SK-N-SH (cell line): ENCODE measurements around the gene RBL2. TPM values are rescaled to one million over a fixed set of nuclear protein-coding genes. Genes with fewer than 3 reads are reported as not detected.

Experiments used
- CTCF ChIA-PET: fragments of 300-600, 350-600 bp; formaldehyde crosslinking; extraction: SDS; loops from one replicate; lab custom pipeline; 2021; lab: Yijun Ruan, JAX
- POLR2A ChIA-PET: fragments of 350-600 bp; sonication (Branson Sonifier 250); formaldehyde crosslinking; extraction: SDS; loops from one replicate; lab custom pipeline; 2020; ENCODE audit warnings: antibody characterized with exemption, inconsistent platforms; lab: Yijun Ruan, JAX
- DNase-seq: peaks from one replicate; pipeline ENCODE4 v3.0.0; 2012
- H2AFZ ChIP-seq: fragments of 200-600 bp; sonication (generic); 2 replicates; pipeline ENCODE4 v1.8.1; 2016; ENCODE audit warnings: antibody characterized with exemption, mild to moderate bottlenecking, low read depth
- H3F3A ChIP-seq: fragments of 200-600 bp; sonication (generic); replicated peaks from 2 replicates; pipeline ENCODE3; 2016; ENCODE audit warnings: antibody characterized with exemption, mild to moderate bottlenecking; ENCODE audit not compliant: insufficient read depth
- H3K27ac ChIP-seq, 2 experiments: fragments of 200-500 bp in 1 of 2; fragments of 200-600 bp in 1 of 2; sonication (Bioruptor generic) in 1 of 2; sonication (generic), shearing (Covaris generic) in 1 of 2; 2 replicates each; pipeline versions ENCODE4 v1.5.1 to v1.6.1; 2014 to 2016; ENCODE audit warnings: low read depth in 2 of 2, inconsistent platforms in 1 of 2, low read length in 1 of 2, mild to moderate bottlenecking in 1 of 2, mixed read lengths in 1 of 2
- H3K27me3 ChIP-seq: fragments of 200-600 bp; sonication (generic), shearing (Covaris generic); 2 replicates; pipeline ENCODE4 v1.6.1; 2016; ENCODE audit warnings: mixed run types; ENCODE audit not compliant: insufficient read depth
- H3K36me3 ChIP-seq, 2 experiments: fragments of 200-500 bp in 1 of 2; fragments of 200-600 bp in 1 of 2; sonication (Bioruptor generic) in 1 of 2; sonication (generic) in 1 of 2; replicated peaks in 1 of 2; 2 replicates each; pipeline versions ENCODE3 to v1.5.1; 2014 to 2016; ENCODE audit warnings: low read length in 1 of 2, mild to moderate bottlenecking in 1 of 2; ENCODE audit not compliant: insufficient read depth in 2 of 2, control insufficient read depth in 1 of 2
- H3K4me1 ChIP-seq, 2 experiments: fragments of 200-500 bp in 1 of 2; fragments of 200-600 bp in 1 of 2; sonication (Bioruptor generic) in 1 of 2; sonication (generic), shearing (Covaris generic) in 1 of 2; 2 replicates each; pipeline versions ENCODE4 v1.5.1 to v1.6.1; 2014 to 2016; ENCODE audit warnings: low read depth in 1 of 2, low read length in 1 of 2, mixed run types in 1 of 2; ENCODE audit not compliant: insufficient read depth in 2 of 2, control insufficient read depth in 1 of 2
- H3K4me2 ChIP-seq: fragments of 200-600 bp; sonication (generic), shearing (Covaris generic); 2 replicates; pipeline ENCODE4 v1.6.1; 2017; ENCODE audit warnings: mixed run types
- H3K4me3 ChIP-seq, 2 experiments: fragments of 200-500 bp in 1 of 2; fragments of 200-600 bp in 1 of 2; sonication (Bioruptor generic) in 1 of 2; sonication (generic), shearing (Covaris generic) in 1 of 2; 2 replicates each; pipeline versions ENCODE4 v1.5.1 to v1.8.1; 2014 to 2016; ENCODE audit warnings: low read depth in 2 of 2, inconsistent platforms in 1 of 2, low read length in 1 of 2, mild to moderate bottlenecking in 1 of 2, mixed read lengths in 1 of 2, moderate library complexity in 1 of 2
- H3K79me2 ChIP-seq: fragments of 200-600 bp; sonication (generic); 2 replicates; pipeline ENCODE4 v1.8.1; 2017; ENCODE audit warnings: mild to moderate bottlenecking; ENCODE audit not compliant: insufficient read depth
- H3K9ac ChIP-seq: fragments of 200-600 bp; sonication (generic); 2 replicates; pipeline ENCODE4 v1.6.1; 2017; ENCODE audit warnings: mixed run types
- H3K9me2 ChIP-seq: fragments of 200-600 bp; sonication (generic); 2 replicates; pipeline ENCODE4 v1.6.1; 2017; ENCODE audit warnings: mixed run types
- H3K9me3 ChIP-seq: fragments of 200-600 bp; sonication (generic); 2 replicates; pipeline ENCODE4 v1.6.1; 2017; ENCODE audit warnings: mixed run types, mild to moderate bottlenecking, moderate library complexity
- H4K20me1 ChIP-seq: fragments of 200-600 bp; sonication (generic); 2 replicates; pipeline ENCODE4 v1.6.1; 2017; ENCODE audit warnings: mild to moderate bottlenecking, mixed run types; ENCODE audit not compliant: insufficient read depth
- EP300 ChIP-seq, 2 experiments: IDR thresholded peaks; 2 replicates each; pipeline versions ENCODE4 v1.4.0 to v1.6.1; 2012; ENCODE audit warnings: borderline replicate concordance in 1 of 2, low read depth in 1 of 2, low read length in 1 of 2
- GABPA ChIP-seq: IDR thresholded peaks from 2 replicates; pipeline ENCODE4 v1.4.0; 2012; ENCODE audit warnings: low read depth, mild to moderate bottlenecking
- GATA2 ChIP-seq: sonication (generic); formaldehyde crosslinking; IDR thresholded peaks from 2 replicates; pipeline ENCODE4 v1.5.0; 2020; ENCODE audit warnings: mild to moderate bottlenecking, missing genetic modification reagents
- MEF2A ChIP-seq: IDR thresholded peaks from 2 replicates; pipeline ENCODE4 v1.4.0; 2012; ENCODE audit warnings: low read depth, borderline replicate concordance
- NFIC ChIP-seq: IDR thresholded peaks from 2 replicates; pipeline ENCODE4 v1.4.0; 2012; ENCODE audit warnings: borderline replicate concordance
- POLR2AphosphoS5 ChIP-seq: IDR thresholded peaks from 2 replicates; pipeline ENCODE4 v1.6.1; 2012; ENCODE audit warnings: low read depth, low read length
- RAD21 ChIP-seq: IDR thresholded peaks from 2 replicates; pipeline ENCODE4 v1.6.1; 2012; ENCODE audit warnings: mild to moderate bottlenecking, low read length
- SIN3A ChIP-seq: IDR thresholded peaks from 2 replicates; pipeline ENCODE4 v1.6.1; 2012; ENCODE audit warnings: low read depth, mild to moderate bottlenecking, low read length, moderate library complexity, borderline replicate concordance
- USF2 ChIP-seq: fragments of 150-350 bp; IDR thresholded peaks from 2 replicates; pipeline ENCODE4 v1.6.1; 2017; ENCODE audit warnings: antibody characterized with exemption, low read length, low read depth, borderline replicate concordance
- WGBS: methylation state at CpG from one replicate; pipeline ENCODE4 v1.1.6; 2017; ENCODE audit warnings: low lambda C conversion rate; 5-methylcytosine and 5-hydroxymethylcytosine counted together
- polyA plus RNA-seq, 3 experiments: library from polyadenylated mRNA; depleted of rRNA; stranded (reverse); fragments of >200 nt; gene quantifications; 2 replicates each; pipeline ENCODE4 v1.2.3, GENCODE V29; 2012
- TF ChIP-seq, protein P1 (sequence below): fragments of 200-600 bp; sonication (generic); IDR thresholded peaks from 2 replicates; pipeline ENCODE4 v1.6.1; 2017; ENCODE audit warnings: antibody characterized with exemption, mild to moderate bottlenecking, moderate library complexity
- TF ChIP-seq, protein P2 (sequence below): IDR thresholded peaks from 2 replicates; pipeline ENCODE4 v1.4.0; 2012; ENCODE audit warnings: low read depth, borderline replicate concordance
- TF ChIP-seq, protein P3 (sequence below): IDR thresholded peaks from 2 replicates; pipeline ENCODE4 v1.4.0; 2012; ENCODE audit warnings: low read depth, borderline replicate concordance

Gene RBL2
- polyA plus RNA-seq, 1 of the 3 experiments (the other 2 are of a cell fraction), result 28.0 TPM

- POLR2A ChIA-PET, result no interaction called here
Measured at GRCh38 chr16:53414381-53414780, 19.9 kb upstream of the RBL2 start.

GRCh38 chr16:53415504-53415903 is 18.8 kb upstream of the RBL2 start:
- Histone ChIP-seq H4K20me1 (no peaks in the 10 kb centered on the region), H2AFZ (no peak overlapping the region), H3K36me3 (no peaks in the 10 kb centered on the region), H3K4me2 (no peak overlapping the region), H3F3A (no peaks in the 10 kb centered on the region), H3K79me2 (no peaks in the 10 kb centered on the region), H3K27ac (no peak overlapping the region), H3K4me1 (no peaks in the 10 kb centered on the region), H3K27me3 (no peaks in the 10 kb centered on the region), H3K9ac (no peak overlapping the region), H3K9me3 (no peaks in the 10 kb centered on the region), H3K9me2 (no peaks in the 10 kb centered on the region), H3K4me3 (no peak overlapping the region)
- DNase-seq, result no peak
- POLR2A ChIA-PET, result no interaction called here
- CTCF ChIA-PET, result interaction anchor here (0.7 kb wide), 1 partner anchor 10 kb away, joined by 3 read pairs; no protein-coding TSS in a partner anchor
- WGBS, result 7% methylated on average over 4 of the region's 4 CpGs
- TF ChIP-seq, protein P1, sequence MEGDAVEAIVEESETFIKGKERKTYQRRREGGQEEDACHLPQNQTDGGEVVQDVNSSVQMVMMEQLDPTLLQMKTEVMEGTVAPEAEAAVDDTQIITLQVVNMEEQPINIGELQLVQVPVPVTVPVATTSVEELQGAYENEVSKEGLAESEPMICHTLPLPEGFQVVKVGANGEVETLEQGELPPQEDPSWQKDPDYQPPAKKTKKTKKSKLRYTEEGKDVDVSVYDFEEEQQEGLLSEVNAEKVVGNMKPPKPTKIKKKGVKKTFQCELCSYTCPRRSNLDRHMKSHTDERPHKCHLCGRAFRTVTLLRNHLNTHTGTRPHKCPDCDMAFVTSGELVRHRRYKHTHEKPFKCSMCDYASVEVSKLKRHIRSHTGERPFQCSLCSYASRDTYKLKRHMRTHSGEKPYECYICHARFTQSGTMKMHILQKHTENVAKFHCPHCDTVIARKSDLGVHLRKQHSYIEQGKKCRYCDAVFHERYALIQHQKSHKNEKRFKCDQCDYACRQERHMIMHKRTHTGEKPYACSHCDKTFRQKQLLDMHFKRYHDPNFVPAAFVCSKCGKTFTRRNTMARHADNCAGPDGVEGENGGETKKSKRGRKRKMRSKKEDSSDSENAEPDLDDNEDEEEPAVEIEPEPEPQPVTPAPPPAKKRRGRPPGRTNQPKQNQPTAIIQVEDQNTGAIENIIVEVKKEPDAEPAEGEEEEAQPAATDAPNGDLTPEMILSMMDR, result no peak
- TF ChIP-seq SIN3A, result no peak
- no peak for TF ChIP-seq GATA2 (CRISPR knock-in tag)
- peak; percentile 16; the same call in 1 of the 2 replicates for TF ChIP-seq RAD21

More at GRCh38 chr16:53414381-53414780, 19.9 kb upstream of the RBL2 start:
- TF ChIP-seq USF2, result no peak
- TF ChIP-seq, all 33 proteins: peak for 0
- Histone ChIP-seq H3K9me2 (no peaks in the 10 kb centered on the region), H3K4me2 (no peak overlapping the region), H3K9ac (no peak overlapping the region), H4K20me1 (no peaks in the 10 kb centered on the region), H3F3A (no peaks in the 10 kb centered on the region), H3K4me1 (no peaks in the 10 kb centered on the region), H3K36me3 (no peaks in the 10 kb centered on the region), H2AFZ (no peak overlapping the region), H3K27me3 (no peaks in the 10 kb centered on the region), H3K27ac (no peak overlapping the region), H3K4me3 (no peak overlapping the region), H3K79me2 (no peaks in the 10 kb centered on the region), H3K9me3 (no peaks in the 10 kb centered on the region)
- DNase-seq, result no peak
- CTCF ChIA-PET, result interaction anchor here (0.7 kb wide), 1 partner anchor 15 kb away, joined by 3 read pairs; no protein-coding TSS in a partner anchor
- 77% methylated on average over 15 of the region's 16 CpGs for WGBS

GRCh38 chr16:53417011-53417410 is 17.3 kb upstream of the RBL2 start:
- H4K20me1 ChIP-seq, result no peaks in the 10 kb centered on the region
- POLR2A ChIA-PET, result no interaction called here
- H3K4me1 ChIP-seq, result no peaks in the 10 kb centered on the region
- H3K9me3 ChIP-seq, result 0 out of 2 replicates have a peak, but pooled peaks cover 1% of the 10 kb centered on the region
- H3F3A ChIP-seq, result no peaks in the 10 kb centered on the region
- no peaks in the 10 kb centered on the region for H3K36me3 ChIP-seq
- no peaks in the 10 kb centered on the region for H3K27me3 ChIP-seq
- no peak overlapping the region for H3K9ac ChIP-seq
- H2AFZ ChIP-seq, result no peak overlapping the region
- DNase-seq, result no peak
- CTCF ChIA-PET, result no interaction called here
- no peaks in the 10 kb centered on the region for H3K9me2 ChIP-seq
- 53% methylated on average over 4 of the region's 4 CpGs for WGBS
- no peak overlapping the region for H3K4me2 ChIP-seq
- no peak overlapping the region for H3K27ac ChIP-seq
- H3K4me3 ChIP-seq, result no peak overlapping the region
- no peaks in the 10 kb centered on the region for H3K79me2 ChIP-seq
- no peak for TF ChIP-seq NFIC
- no peak for TF ChIP-seq MEF2A
- TF ChIP-seq, protein P2, sequence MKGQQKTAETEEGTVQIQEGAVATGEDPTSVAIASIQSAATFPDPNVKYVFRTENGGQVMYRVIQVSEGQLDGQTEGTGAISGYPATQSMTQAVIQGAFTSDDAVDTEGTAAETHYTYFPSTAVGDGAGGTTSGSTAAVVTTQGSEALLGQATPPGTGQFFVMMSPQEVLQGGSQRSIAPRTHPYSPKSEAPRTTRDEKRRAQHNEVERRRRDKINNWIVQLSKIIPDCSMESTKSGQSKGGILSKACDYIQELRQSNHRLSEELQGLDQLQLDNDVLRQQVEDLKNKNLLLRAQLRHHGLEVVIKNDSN, result no peak
- no peak for TF ChIP-seq EP300 (IDR thresholded peaks at IDR 0.05; ENCODE audit: borderline replicate concordance in 1 of 2, low read depth in 1 of 2, low read length in 1 of 2)
- TF ChIP-seq, protein P1, result no peak
- no peak for TF ChIP-seq GABPA
- no peak for TF ChIP-seq GATA2 (CRISPR knock-in tag)
- TF ChIP-seq, protein P3, sequence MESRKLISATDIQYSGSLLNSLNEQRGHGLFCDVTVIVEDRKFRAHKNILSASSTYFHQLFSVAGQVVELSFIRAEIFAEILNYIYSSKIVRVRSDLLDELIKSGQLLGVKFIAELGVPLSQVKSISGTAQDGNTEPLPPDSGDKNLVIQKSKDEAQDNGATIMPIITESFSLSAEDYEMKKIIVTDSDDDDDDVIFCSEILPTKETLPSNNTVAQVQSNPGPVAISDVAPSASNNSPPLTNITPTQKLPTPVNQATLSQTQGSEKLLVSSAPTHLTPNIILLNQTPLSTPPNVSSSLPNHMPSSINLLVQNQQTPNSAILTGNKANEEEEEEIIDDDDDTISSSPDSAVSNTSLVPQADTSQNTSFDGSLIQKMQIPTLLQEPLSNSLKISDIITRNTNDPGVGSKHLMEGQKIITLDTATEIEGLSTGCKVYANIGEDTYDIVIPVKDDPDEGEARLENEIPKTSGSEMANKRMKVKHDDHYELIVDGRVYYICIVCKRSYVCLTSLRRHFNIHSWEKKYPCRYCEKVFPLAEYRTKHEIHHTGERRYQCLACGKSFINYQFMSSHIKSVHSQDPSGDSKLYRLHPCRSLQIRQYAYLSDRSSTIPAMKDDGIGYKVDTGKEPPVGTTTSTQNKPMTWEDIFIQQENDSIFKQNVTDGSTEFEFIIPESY, result no peak
- TF ChIP-seq POLR2AphosphoS5, result no peak
